Measurements from ENCODE around the gene GPX3. TPM values are rescaled to one million over a fixed set of nuclear protein-coding genes. Genes with fewer than 3 reads are reported as not detected.

Gene GPX3
- total and polyA plus RNA-seq, 12 donors: 51.1 to 1,751 (median 422) TPM

GRCh38 chr5:151056379-151057325, 36.3 kb downstream of the GPX3 start:
- H3K27ac ChIP-seq: no peak overlapping the region
- no peaks in the 10 kb centered on the region for H3K27me3 ChIP-seq
- TF ChIP-seq POLR2A (IDR thresholded peaks at IDR 0.05) (no peak), CTCF (IDR thresholded peaks at IDR 0.05) (no peak)
- H3K9me3 ChIP-seq (replicated peaks in 1 of 3): no peaks in the 10 kb centered on the region
- intact Hi-C loops (cut with DNase I): no loop called here
- DNase-seq: no peak
- peaks cover 18 to 26% of the 10 kb centered on the region in 2 donors for H3K4me1 ChIP-seq (replicated peaks in 1 of 2)
- H3K4me3 ChIP-seq: no peak overlapping the region
- peaks cover 0 to 29% of the 10 kb centered on the region in 2 donors for H3K36me3 ChIP-seq (replicated peaks in 1 of 2)
- WGBS, 4 donors: 91 to 95% (median 93%) methylated on average over 15 to 25 of the region's 25 CpGs

GRCh38 chr5:151058301-151058700, 37.9 kb downstream of the GPX3 start:
- Histone ChIP-seq H3K9me3 (replicated peaks in 1 of 3) (no peaks in the 10 kb centered on the region), H3K27me3 (no peaks in the 10 kb centered on the region), H3K36me3 (replicated peaks in 1 of 2) (peaks cover 0 to 36% of the 10 kb centered on the region in 2 donors), H3K4me3 (no peak overlapping the region), H3K27ac (no peak overlapping the region), H3K4me1 (replicated peaks in 1 of 2) (peaks cover 27 to 34% of the 10 kb centered on the region in 2 donors)
- intact Hi-C loops (cut with DNase I): no loop called here
- WGBS, 4 donors: 82 to 98% (median 89%) methylated on average over 5 of the region's 5 CpGs
- TF ChIP-seq CTCF (IDR thresholded peaks at IDR 0.05) (peak in 1 of 6 experiments; percentile 8), POLR2A (IDR thresholded peaks at IDR 0.05) (no peak)
- DNase-seq: no peak

- TF ChIP-seq POLR2A (IDR thresholded peaks at IDR 0.05) (no peak), CTCF (IDR thresholded peaks at IDR 0.05) (no peak)
- WGBS, 4 donors: 77 to 89% (median 79%) methylated on average over 6 to 7 of the region's 7 CpGs
- Histone ChIP-seq H3K9me3 (replicated peaks in 1 of 3) (no peaks in the 10 kb centered on the region), H3K27me3 (no peaks in the 10 kb centered on the region), H3K4me3 (no peak overlapping the region), H3K27ac (peak overlapping the region in 2 of 5 donors; percentile 13 to 34), H3K36me3 (replicated peaks in 1 of 2) (peaks cover 0 to 36% of the 10 kb centered on the region in 2 donors), H3K4me1 (replicated peaks in 1 of 2) (peaks cover 34 to 40% of the 10 kb centered on the region in 2 donors)
- peak in 1 of 7 donors; percentile 23 for DNase-seq
- intact Hi-C loops (cut with DNase I): no loop called here
Observed at GRCh38 chr5:151058891-151059489, 38.6 kb downstream of the GPX3 start.

- Histone ChIP-seq H3K4me1 (replicated peaks in 1 of 2) (peaks cover 41 to 48% of the 10 kb centered on the region in 2 donors), H3K36me3 (replicated peaks in 1 of 2) (peaks cover 0 to 36% of the 10 kb centered on the region in 2 donors), H3K4me3 (no peak overlapping the region), H3K27me3 (no peaks in the 10 kb centered on the region), H3K9me3 (replicated peaks in 1 of 3) (no peaks in the 10 kb centered on the region), H3K27ac (peak overlapping the region in 3 of 5 donors; percentile 31 to 88 (median 31))
- DNase-seq: peak in 2 of 7 donors; percentile 41 to 43
- intact Hi-C loops (cut with DNase I): no loop called here
- no peak for TF ChIP-seq CTCF (IDR thresholded peaks at IDR 0.05)
- TF ChIP-seq POLR2A (IDR thresholded peaks at IDR 0.05): no peak
- 68 to 91% (median 85%) methylated on average over 6 of the region's 6 CpGs for WGBS, 4 donors
Observed at GRCh38 chr5:151060742-151061141, 40.4 kb downstream of the GPX3 start.

All from adrenal gland (tissue), 12 donors.